ENCODE measurements around the gene DUSP22.
"Not testable (repeated sequence)": the region's sequence is repeated elsewhere in the genome, so short reads cannot be mapped to it uniquely, and the experiment has no call there.

The DUSP22 gene

DNA sequence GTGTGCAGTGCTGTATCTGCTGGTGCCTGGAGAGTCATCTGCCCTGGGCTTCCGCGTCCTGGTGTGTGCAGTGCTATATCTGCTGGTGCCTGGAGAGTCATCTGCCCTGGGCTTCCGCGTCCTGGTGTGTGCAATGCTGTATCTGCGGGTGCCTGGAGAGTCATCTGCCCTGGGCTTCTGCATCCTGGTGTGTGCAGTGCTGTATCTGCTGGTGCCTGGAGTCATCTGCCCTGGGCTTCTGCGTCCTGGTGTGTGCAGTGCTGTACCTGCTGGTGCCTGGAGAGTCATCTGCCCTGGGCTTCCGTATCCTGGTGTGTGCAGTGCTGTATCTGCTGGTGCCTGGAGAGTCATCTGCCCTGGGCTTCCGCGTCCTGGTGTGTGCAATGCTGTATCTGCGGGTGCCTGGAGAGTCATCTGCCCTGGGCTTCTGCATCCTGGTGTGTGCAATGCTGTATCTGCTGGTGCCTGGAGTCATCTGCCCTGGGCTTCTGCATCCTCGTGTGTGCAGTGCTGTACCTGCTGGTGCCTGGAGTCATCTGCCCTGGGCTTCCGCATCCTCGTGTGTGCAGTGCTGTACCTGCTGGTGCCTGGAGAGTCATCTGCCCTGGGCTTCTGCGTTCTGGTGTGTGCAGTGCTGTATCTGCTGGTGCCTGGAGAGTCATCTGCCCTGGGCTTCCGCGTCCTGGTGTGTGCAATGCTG, 33.0 kb downstream of the DUSP22 start:
- not testable (repeated sequence) for DNase-seq

DNA sequence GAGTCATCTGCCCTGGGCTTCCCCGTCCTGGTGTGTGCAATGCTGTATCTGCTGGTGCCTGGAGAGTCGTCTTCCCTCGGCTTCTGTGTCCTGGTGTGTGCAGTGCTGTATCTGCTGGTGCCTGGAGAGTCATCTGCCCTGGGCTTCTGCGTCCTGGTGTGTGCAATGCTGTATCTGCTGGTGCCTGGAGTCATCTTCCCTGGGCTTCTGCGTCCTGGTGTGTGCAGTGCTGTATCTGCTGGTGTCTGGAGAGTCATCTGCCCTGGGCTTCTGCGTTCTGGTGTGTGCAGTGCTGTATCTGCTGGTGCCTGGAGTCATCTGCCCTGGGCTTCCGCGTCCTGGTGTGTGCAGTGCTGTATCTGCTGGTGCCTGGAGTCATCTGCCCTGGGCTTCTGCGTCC, 33.8 kb downstream of the DUSP22 start:
- DNase-seq = not testable (repeated sequence)

DNA sequence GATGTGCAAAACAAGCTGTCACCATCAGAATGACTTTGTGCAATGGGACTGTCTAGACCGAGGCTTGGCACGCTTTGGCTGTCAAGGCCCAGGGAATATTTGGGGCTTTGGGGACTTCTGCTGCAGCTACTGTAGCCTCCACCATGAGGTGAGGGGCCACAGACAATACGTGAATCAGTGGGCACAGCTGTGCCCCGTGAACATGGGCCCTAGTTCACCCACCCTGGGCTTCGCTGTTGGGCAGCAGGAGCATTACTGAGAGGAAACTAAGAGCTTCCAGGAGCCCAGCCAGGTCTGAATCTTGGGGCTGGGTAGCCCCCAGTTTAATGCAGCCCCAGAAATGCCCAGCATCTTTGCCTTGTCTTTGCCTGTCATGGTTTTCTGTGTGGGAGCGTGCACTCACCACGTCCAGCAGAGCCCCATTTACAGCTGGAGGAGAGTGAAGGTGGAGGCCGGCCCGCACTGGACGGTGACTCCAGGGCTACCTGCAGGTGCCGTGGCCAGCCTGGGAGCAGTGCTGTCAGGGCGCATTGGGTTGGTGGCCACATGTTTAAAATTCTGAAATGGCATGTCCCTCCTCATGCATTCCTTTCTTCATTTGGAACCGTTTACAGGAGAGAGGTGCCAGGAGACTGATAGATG, 34.7 kb downstream of the DUSP22 start:
- no peak for DNase-seq

DNA sequence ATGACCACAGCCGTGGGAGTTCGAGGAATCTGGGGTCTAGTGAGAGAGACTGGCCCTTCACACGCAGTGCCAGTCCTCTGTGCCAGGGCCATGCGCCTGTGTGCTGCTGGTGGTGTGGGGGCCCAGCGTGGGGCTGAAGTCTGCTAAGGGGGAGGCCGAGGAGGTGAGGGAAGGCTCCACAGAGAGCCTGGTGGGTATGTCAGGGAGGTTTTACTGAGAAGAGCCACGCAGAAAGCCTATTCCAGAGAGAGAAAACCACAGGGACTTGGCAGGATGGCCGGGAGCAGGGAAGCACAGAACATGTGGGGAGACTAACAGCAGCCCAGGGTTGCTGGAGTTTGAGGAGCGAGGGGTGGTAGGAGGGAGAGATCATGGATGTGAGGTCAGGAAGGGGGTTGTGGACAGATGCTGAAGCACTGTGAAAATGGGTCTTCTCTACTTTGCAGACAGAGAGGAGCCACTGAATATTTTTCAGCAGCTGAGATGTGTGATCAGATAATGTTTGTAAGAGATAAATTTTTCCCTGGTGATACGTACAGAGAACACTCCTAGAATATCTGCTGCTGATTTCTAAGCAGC, 35.3 kb downstream of the DUSP22 start:
- DNase-seq = no peak

DNA sequence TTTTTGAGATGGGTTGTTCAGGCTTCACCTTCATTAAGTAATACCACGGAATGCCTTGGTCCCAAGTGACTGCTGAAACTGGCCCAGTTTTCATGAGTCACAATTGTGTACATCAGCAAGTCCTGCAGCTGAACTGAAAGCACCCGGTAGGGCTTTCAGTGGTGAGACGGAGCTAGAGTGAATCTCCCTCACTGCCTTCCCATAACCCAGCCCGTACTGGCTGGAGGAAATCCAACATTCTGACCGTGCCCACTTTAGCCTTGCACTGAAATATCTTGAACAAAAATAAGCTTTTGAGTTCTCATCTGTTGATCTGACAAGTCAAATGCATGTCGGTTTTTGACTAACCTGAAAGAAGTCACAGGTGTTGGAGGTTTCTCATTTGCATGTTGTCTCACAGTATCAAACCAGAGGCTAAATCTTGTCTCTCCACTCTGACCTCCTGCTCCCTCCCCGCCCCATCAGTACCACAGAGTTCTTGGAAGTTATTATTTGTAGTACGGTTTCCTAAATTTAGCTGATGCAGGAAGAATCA, 35.9 kb downstream of the DUSP22 start:
- no peak for DNase-seq

DNA sequence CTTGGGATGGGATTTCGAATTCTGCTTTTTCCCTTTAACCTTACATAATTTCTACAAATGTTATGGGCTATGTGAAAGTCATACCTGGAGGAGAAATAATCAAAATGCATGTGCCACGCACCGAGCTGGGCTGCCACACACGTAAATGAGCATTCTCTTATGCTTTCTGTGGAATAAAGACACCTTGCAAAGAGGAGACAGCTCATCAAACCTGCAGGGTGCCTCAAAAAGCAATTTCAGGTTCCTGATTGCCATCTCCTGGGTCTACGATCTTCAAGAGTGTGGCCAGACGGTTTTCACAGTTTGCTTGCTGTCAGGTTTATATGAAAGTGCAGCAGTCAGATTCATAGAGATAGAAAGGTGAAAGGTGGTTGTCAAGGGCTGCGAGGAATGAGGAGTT, 36.6 kb downstream of the DUSP22 start:
- no peak for DNase-seq

DNA sequence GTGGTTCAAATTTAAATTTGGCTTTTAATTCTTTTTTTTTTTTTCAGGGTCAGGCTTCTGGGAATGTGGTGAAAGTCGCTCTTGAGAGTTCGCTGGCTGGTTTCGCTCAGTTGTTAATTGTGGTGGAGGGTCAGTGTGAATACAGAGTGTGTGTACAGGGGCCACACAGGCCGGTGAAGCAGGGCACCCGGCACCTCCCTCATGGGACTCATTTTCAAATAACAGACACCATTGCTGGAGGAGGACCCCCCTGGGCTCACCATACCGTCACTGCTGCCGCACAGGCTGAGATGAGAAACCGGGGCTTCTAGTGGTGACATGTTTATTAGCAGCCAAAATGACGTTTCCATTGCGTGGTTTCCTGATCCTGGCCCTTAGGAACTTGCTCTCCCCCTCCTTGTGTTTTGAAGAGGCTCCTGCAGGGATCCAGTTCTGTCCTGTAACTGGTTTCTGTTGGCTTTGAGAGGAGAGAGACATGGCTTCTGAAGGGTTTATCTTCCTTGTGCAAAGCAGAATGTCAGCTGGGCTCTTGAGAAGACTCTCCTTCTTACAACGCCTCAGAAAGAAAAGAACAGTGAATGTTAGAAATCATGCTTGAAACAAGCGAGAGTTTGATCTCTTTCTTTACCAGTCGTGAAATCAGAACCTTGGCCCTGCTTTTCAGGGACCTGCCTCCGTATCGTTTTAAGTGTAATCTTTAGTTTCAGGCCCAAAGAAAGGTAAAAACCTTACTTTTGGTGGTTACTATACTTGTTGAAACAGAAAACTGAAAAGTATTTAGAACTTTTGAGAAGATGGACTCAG, 37.8 kb downstream of the DUSP22 start:
- DNase-seq = no peak

DNA sequence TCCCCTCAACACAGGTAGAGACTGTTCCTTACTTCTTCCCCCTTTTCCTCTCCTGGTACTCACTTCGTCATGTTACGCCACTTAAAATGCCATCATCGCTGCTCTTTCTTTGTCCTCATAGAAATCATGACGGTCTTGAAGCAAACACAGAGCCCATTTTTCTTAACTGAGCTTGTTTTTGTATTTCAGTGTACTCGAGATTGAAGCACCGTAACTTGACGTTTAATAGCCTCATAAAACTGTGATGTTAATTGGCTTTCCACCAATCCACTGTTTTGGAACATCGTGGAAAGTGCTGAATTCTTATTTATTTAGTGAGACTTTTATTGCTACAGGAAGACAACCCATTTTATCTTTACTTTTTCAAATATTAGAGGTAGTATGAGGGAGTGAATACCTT, 38.7 kb downstream of the DUSP22 start:
- no peak for DNase-seq

DNA sequence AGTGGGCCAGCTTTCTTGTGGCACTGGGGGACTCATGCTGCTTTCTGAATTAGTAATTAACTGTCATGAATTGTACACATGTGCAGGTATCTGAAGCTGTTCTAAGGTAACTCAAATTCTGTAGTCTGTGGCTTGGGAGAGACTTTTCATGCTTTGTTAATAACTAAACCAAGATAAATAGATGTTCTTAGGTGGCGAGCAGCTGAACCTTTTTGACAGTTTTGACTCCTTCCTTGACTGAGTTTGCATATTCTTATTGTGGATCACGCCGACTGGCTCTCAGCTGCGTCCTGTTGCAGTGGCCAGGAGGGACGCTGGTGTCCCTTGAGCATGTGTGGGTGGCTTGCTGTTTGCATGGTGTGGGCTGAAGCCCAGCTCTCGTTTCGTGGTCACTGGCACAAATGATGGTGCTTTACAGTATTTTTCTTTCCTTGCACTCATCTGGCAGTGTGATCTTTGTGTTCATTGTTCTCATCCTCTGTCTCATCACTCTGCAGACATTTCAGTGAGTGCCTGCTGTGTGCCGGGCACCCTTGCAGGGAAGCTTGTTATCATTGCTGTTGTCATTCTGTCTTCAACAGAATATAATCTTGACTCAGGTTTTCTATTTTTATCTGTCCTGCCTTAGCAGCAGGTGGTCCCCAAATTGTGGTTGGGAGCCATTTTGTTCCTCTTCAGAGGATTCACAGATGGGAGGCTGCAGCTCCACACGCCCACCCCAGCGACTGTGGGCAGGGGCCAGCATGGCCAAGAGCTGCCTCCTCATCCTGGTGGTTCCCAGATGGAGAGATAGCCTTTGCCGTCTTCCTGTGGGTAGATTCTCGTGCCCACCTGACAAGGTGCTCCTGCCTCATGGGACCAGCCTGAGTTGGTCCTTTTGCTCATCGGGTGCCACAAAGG, 39.6 kb downstream of the DUSP22 start:
- no peak for DNase-seq

DNA sequence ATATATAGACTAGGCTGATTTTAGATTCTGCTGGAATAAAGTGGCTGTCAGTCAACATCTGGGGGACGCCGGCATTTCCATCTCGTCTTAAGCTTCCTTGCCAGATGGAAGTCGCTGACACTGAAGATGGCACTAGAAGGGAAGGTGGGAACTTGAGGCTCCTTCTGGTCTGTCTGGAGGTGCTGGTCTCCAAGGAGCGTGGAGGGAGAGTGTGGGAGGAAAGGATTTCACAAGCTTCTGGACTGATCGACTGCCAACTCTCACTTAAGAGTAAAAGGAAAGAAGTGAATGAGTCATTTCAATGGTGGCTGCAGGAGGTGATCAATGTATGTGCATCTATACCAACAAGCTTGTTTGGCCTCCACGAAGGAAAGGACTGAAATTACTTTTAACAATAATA, 40.4 kb downstream of the DUSP22 start:
- no peak for DNase-seq

DNA sequence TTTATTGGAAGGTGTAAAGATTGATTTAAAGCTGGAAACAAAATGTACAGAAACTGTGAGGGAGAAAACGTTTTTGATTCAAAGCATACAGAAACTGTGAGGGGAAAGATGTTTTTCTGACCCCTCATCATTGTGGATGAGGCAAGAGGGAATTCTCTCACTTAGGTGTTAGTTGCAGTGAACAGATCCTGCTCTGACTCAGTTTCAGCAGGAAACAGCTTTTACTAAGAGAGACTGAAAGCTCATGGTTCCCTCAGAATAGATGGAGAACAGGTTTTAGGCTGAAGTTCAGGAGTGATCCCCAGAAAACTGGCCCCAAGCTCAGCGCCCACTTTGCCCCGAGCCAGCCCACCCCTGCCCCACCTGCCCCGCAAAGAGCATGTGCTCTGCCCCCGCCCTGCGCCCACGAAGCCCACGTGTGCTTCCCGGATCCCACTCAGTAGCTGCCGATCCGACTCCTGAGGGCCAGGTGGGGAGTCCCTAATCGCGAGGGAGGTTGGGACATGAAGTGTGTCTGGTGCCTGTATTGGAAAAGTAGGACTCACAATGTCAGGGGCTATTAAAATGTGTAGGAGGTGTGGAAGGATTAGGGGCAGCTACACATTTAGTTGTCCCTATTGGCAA, 41.2 kb downstream of the DUSP22 start:
- no peak for DNase-seq

DNA sequence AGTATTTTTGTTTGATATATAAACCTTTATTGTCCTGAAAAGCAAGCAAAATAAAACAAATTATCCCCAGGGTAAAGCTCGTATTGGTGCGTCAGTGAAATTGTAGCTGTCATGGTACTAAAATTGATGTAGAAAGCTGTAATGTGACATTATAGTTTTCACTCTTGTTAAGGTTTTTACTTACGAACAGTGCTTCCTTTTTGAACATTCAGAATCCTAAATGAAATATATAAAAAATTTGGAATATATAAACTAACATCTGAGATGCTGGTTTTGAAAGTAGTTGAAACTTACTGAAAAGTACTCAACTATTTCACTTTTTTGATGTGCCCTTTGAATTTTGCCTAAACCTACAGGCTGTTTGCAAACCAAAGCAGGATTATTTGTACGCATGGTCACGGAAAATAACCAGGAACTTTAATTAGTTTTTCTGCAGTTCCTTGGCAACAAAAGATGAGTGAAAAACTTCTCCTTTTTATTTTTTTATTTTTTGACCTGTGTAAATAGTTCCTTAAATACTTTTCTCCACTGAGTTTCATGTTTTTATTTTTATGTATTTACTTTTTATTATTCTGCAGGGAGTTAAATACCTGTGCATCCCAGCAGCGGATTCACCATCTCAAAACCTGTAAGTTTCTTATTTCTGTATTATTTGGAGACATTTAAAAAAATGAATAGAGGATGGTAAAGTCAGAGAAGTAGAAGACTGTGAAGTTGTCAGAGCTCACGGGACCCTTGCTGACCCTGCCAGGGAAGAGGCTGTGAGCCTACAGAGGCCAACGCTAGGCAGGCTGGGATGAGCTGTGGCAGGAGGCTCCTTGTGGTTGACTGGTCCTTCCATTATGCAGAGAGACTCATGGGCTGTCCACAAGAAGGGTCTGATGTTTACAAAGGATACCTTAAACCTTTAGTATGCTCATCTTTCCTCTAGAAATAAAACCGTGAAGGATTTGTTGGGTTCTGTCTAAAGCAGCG, 42.5 kb downstream of the DUSP22 start:
- no peak for DNase-seq

DNA sequence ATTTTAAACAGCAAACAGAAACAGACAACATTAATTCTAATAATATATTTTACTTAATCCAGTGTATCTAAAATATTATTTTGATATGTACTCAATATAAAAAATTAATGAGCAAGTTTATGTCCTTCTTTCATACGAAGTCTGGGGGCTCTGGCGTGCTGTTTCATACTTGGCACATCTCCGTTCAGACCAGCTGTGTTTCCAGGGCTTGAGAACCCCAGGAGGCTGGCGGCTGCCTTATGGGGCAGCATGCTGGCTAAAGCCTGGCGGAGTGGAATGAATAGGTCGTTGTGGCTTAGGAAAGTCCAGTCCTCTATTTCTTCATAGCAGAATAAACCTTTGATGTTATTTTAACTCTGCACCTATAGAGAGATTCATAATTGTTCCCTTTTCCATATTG, 43.3 kb downstream of the DUSP22 start:
- DNase-seq = no peak

DNA sequence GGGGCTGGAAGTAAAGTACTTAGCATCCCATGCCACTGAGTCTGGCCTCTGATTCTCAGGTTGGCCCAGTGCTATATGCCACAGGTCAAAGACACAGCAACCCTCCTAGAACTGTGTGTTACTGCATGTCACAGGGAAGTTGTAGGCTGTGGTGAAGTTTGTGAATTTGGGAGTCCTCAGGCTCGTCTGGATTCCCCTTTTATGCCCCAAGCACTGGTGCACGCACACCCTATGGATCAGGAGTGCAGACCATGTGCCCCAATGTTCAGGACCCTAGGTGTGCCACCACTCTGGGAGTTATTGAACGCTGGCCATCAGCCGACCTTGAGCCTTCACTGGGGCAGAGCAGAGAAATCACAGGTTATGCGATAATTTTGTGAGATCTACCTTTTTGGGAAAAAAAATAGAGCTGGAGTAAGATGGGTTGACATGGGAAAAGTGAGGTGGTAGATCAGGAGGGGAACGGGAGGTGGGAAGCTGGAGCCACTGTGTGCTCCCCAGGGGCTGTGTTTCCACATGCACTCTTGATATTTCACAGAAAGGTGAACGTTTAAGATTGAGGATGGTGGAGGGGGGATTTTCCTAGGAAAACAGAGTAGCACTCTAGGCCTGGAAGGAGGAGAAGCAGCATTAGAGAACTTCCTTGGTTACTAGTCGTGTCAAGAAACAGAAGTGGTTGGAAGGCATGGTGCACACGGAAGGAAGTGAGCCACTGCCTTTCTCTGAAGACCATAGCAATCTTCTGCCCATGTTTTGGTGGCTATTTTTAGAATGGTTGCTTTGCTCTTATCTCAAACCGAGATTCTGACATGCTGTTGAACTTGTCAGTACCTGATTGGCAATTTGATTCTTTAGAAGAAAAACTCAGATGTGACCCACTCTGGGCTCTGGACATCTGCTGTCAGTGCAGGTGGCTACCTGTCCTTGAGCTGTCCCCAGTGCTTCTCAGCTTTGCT, 44.1 kb downstream of the DUSP22 start:
- DNase-seq = no peak

DNA sequence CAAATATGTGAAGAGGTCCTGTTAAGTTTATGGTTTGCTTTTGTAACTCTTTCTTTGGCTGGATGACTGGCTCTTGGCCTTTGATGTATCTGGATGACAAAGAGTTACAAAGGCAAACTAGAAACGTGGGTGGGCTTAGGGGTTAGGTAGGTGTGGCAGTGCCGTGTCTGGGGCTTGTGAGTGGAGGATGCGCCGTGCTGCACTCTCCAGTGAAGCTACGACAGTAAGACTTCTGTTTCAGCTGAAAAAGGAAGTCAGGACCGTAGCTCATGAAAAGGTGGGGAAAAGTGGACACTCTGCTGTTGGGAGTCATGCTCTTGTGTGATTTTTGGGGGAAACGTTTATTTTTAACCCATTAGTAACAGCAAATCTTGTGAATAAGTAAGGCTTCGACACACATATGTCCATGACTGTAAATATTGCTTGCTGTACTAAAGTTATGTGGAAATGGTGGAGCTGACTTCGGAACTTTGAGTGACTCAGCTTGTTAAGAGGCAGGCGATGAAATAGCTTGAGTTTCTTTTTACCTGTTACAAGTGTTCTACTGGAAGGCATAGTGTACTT, 45.6 kb downstream of the DUSP22 start:
- no peak for DNase-seq

DNA sequence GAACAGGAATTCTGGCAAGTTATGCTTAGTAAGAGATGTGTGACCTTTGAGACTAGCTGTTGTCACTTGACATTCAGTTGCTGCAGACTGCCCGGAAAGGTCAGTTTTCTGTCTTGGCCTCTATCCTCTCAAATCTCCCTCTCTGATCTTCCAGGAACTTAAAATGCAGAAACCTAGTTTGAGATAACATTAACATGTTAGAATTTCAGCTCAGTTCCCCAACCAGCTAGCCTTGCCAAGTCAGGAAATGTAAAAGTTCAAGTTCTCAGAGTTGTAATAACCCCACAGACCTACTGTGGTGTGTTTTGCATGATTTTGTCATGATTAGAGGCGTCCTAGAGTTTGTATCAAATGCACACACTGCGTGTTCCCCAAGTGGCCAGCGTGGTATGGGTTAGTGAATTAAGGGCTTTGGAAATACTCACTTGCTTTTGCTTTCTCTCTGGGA, 46.6 kb downstream of the DUSP22 start:
- DNase-seq = no peak

DNA sequence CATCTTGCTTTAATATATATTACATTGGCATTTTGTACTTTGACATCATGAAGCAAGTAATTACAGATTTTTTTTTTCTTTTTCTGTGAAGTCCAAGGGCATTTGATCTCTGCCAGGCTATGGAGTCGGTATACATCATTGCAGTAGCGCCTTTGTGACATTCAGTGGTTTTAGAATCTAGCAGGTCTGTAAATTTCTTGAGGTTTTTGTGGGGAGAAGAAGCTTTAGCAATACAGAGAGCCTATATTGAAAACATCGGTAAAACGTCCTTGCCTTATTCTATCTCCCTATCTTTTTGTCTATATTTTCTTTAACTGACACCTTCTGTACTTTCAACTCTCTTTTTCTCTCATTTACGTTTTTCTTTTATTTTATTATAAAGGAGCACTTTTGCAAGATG, 47.2 kb downstream of the DUSP22 start:
- no peak for DNase-seq

DNA sequence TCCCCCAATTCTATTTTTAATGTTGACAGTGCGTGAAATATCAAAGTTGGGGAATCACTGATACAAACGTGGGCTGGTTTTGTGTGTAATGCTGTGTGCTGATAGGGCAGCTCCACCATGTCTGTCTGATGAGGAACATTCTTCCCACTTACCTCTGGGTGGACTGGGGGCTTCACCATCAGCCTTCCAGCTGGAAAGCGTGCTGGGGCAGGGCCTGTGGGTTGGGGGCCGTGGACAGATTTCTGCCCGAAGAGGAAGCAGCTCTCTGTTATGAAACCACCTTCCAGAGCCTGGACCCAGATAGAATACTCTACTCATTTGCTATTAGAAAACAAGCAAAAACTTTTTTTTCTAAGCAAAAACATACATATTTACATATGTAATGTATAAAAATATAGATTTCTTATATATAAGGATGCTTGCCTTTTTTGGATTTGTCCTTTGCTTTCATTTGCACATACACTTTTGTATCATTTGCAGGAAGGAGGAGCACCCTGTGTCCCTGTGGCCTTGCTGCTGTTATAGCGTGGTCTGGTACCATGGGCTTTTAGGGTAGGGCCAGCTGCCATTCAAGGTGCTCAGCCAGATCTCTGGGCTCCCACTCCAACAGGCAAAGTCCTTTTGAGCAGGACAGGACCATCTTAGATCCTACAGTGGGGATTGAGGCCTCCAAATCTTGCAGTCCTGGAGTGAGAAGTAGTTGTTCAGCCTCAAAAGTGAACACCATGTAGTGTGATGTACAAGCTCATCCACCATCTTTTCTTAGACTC, 48.1 kb downstream of the DUSP22 start:
- DNase-seq = no peak
